22Rv1 (cell line): ENCODE measurements around the gene MAP3K10.

Experiments used
- ZFX ChIP-seq: fragments of 450-650 bp; IDR thresholded peaks from 2 replicates; pipeline ENCODE4 v1.6.1; 2017; ENCODE audit warnings: antibody characterized with exemption, borderline replicate concordance
- TF ChIP-seq, protein P1 (sequence below): fragments of 450-650 bp; IDR thresholded peaks from 2 replicates; pipeline ENCODE4 v1.5.1; 2017; ENCODE audit warnings: mild to moderate bottlenecking

DNA sequence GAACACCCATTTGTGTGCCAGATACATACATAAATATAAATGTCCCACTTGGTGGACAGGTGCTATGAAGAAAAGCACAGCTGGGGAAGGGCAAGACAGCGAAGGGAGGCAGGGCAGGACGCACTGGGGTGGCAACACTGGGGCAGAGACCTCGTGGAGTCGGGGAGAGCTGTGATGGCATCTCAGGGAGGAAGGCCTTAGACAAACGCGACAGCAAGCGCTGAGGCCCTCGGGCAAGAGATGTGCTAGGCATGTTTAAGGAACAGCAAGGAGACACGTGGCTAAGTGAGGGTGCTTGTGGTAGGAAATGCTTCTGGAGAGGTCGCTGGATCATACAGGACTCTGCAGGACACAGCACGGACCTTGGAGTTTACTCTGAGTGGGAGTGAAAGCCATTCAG lies 58.6 kb downstream of the MAP3K10 start:
- TF ChIP-seq, protein P1, sequence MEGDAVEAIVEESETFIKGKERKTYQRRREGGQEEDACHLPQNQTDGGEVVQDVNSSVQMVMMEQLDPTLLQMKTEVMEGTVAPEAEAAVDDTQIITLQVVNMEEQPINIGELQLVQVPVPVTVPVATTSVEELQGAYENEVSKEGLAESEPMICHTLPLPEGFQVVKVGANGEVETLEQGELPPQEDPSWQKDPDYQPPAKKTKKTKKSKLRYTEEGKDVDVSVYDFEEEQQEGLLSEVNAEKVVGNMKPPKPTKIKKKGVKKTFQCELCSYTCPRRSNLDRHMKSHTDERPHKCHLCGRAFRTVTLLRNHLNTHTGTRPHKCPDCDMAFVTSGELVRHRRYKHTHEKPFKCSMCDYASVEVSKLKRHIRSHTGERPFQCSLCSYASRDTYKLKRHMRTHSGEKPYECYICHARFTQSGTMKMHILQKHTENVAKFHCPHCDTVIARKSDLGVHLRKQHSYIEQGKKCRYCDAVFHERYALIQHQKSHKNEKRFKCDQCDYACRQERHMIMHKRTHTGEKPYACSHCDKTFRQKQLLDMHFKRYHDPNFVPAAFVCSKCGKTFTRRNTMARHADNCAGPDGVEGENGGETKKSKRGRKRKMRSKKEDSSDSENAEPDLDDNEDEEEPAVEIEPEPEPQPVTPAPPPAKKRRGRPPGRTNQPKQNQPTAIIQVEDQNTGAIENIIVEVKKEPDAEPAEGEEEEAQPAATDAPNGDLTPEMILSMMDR: no peak
- TF ChIP-seq ZFX: no peak
